Measurements from ENCODE around the gene WNT6.

The WNT6 gene

GRCh38 chr2:218859556-218859987 lies at the start of gene WNT6:
Gene WNT6 (plus strand): TSS chr2:218859805. CDS start chr2:218860038, 233 bp downstream.
- DNase-seq, result no peak

- no peak for DNase-seq
Observed at GRCh38 chr2:218810256-218810655, 49.3 kb upstream of the WNT6 start.

- DNase-seq, result no peak
Observed at GRCh38 chr2:218811382-218811781, 48.2 kb upstream of the WNT6 start.

GRCh38 chr2:218812096-218812815 lies 47.3 kb upstream of the WNT6 start:
- DNase-seq, result no peak

GRCh38 chr2:218812861-218813260 lies 46.7 kb upstream of the WNT6 start:
- no peak for DNase-seq

- DNase-seq, result no peak
Observed at GRCh38 chr2:218813771-218814460, 45.7 kb upstream of the WNT6 start.

- no peak for DNase-seq
Observed at GRCh38 chr2:218814540-218815243, 44.9 kb upstream of the WNT6 start.

GRCh38 chr2:218815244-218815637 lies 44.4 kb upstream of the WNT6 start:
- no peak for DNase-seq

GRCh38 chr2:218815649-218816048 lies 44.0 kb upstream of the WNT6 start:
- no peak for DNase-seq

- DNase-seq, result no peak
Observed at GRCh38 chr2:218816561-218817011, 43.0 kb upstream of the WNT6 start.

- no peak for DNase-seq
Observed at GRCh38 chr2:218819093-218819492, 40.5 kb upstream of the WNT6 start.

- DNase-seq, result no peak
Observed at GRCh38 chr2:218820746-218821369, 38.7 kb upstream of the WNT6 start.

GRCh38 chr2:218821605-218822211 lies 37.9 kb upstream of the WNT6 start:
- DNase-seq, result no peak

- no peak for DNase-seq
Observed at GRCh38 chr2:218822622-218823021, 37.0 kb upstream of the WNT6 start.

- DNase-seq, result no peak
Observed at GRCh38 chr2:218823196-218823855, 36.3 kb upstream of the WNT6 start.

GRCh38 chr2:218824004-218824403 lies 35.6 kb upstream of the WNT6 start:
- DNase-seq, result no peak

GRCh38 chr2:218826791-218827190 lies 32.8 kb upstream of the WNT6 start:
- DNase-seq, result no peak

- DNase-seq, result no peak
Observed at GRCh38 chr2:218827701-218828476, 31.7 kb upstream of the WNT6 start.

- DNase-seq, result no peak
Observed at GRCh38 chr2:218828477-218828778, 31.2 kb upstream of the WNT6 start.

- DNase-seq, result no peak
Observed at GRCh38 chr2:218829868-218830451, 29.6 kb upstream of the WNT6 start.

Data from activated CD4-positive, CD25-positive, alpha-beta regulatory T cell (primary cell).